HG02623 (cell line): ENCODE results near the gene C1QTNF4.
"Not testable (repeated sequence)": the region's sequence is repeated elsewhere in the genome, so short reads cannot be mapped to it uniquely, and the experiment has no call there.

Source experiments
- ATAC-seq: cut with Tn5 transposase; IDR thresholded peaks from one replicate; pipeline ENCODE4 v1.9.1; 2021; ENCODE audit warnings: moderate library complexity; ENCODE audit not compliant: unreplicated experiment

C1QTNF4 gene

GRCh38 chr11:47593934-47594855 lies at the start of gene C1QTNF4:
Gene C1QTNF4 (minus strand): TSS chr11:47594411. CDS start chr11:47590810, 3,601 bp downstream.
- ATAC-seq: no peak

GRCh38 chr11:47642099-47642855 lies 48.1 kb upstream of the C1QTNF4 start, which contains the start of gene MTCH2:
Gene MTCH2 (minus strand): TSS chr11:47642559. CDS start chr11:47642465, 94 bp downstream.
- peak; percentile 88 for ATAC-seq

DNA sequence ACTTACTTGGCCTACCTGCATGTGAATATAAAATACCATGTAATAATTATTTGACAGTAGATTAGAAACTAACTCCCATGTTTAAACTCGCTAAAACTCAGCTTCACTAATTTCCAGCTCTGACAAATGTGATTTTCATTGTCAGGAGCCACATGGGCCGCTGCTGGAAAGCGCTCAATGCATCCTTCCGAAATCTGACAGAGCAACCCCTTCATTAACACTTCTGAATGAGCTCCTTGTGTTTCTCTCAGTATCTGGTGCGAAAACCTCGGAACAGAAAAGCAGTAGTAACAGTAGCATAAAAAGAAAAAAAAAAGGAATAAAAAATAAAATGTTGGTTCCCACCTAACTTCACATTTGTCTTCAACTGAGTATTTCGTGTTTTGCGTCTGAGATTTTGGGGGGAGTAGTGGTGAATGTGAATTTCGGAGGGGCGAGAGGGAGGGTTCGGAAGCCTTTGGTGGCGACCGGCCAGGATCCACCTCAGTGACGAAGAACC lies 47.4 kb upstream of the C1QTNF4 start:
- ATAC-seq: no peak

GRCh38 chr11:47640506-47640905 lies 46.3 kb upstream of the C1QTNF4 start:
- not testable (repeated sequence) for ATAC-seq

GRCh38 chr11:47636331-47636730 lies 42.1 kb upstream of the C1QTNF4 start:
- not testable (repeated sequence) for ATAC-seq

GRCh38 chr11:47631473-47631872 lies 37.3 kb upstream of the C1QTNF4 start:
- no peak for ATAC-seq

DNA sequence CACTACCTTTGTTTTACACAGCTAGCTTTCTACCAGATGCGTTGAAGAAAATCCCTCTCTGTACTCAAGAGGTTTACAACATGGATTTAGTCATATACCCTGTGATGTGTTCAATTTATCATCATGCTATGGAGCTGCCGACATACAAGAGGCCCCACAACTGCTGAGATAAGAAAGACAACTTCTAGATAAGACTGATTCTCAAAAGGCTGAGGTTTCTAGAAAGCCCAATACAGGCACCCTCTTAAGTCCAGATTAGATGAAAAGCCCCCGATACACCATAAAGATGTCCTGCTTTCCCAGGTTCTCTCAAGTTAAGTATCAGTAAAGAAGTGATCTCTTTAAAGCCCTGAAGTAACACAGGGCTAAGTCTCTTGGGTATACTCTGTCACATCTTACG lies 33.8 kb upstream of the C1QTNF4 start:
- ATAC-seq: no peak

GRCh38 chr11:47626234-47626633 lies 32.0 kb upstream of the C1QTNF4 start:
- no peak for ATAC-seq

DNA sequence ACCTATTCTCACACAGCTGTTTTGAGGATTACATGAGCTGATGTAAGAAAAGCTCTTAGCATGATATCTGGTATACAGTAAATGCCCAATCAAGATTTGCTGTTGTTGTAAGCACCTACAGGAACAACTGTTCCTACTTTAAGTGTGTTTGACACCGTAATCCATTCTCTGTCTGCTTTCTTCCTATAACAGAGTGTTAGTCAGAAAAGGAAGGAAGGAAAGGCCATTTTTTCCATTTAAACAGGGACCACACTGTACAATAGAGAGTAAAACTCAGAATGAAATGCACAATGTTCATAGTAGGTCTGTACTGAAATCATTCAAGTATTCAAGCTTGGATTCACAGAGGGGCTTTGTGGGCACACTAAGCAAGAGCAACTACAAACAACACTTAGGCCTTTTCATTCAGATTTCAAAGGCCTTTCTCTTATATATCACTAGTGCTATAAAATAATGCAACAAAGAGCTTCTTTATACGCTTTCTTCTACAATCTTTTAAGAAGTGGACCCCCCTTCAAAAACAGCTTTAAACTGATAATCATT lies 26.7 kb upstream of the C1QTNF4 start:
- ATAC-seq: no peak

DNA sequence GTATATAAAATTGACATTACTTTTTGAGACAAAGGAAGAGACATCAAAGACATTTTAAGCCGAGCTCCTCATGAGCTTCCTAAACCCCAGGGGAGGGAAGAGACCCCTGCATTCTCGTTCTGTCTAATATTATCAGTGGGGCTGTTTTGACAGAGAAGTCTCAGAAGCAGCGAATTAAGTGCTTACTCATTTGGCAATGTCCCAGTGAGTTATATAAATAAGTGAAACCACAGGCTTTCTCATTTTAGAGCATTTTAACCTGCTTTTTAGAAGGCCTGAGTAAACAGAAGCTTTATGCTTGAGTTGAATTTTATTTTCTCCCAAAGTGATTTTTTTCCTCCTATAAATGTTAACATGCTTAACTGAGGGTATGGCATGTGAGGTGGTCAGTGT lies 23.2 kb upstream of the C1QTNF4 start:
- ATAC-seq: no peak

GRCh38 chr11:47616726-47617416 lies 22.7 kb upstream of the C1QTNF4 start:
- ATAC-seq: no peak

DNA sequence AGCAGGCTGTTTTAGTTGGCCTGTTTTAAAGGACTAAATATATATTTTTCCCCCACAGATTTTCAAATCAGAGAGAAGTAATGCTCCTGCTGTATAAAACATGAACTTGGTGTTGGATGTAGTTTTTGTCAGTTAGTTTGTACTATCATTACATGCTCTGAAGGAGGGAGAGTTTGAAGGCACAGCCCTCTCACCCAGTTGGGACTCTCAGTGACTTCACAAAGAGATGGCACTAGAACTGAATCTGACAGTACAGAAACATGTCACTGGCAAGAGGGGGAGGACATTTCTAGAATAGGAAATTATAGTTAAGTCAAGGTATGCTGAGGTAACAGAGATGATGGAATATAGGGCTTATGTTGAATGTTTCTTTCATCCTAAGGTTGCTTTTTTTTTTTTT lies 21.0 kb upstream of the C1QTNF4 start:
- no peak for ATAC-seq

GRCh38 chr11:47611348-47611794 lies 17.2 kb upstream of the C1QTNF4 start:
- peak; percentile 79 for ATAC-seq

DNA sequence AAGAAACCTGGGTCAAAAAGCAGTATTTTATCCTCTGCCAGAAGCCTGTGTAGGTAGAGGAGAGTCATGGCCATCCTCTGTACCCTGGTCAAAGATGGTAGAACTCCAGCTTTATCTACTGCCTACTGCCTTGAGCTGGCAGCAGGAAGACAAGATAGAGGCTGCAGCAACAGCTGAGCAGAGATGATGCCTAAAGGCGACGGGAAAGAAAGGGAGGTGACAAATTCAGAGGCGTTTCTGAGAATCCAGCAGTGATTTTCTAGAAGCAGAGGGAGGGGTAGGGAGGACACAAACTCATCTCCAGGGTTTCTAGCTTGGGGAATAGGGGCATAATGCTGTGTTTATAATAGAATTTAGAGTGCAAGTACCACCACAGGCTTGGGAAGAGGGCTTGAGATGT lies 15.5 kb upstream of the C1QTNF4 start:
- no peak for ATAC-seq

GRCh38 chr11:47607380-47607779 lies 13.2 kb upstream of the C1QTNF4 start:
- no peak for ATAC-seq

- no peak for ATAC-seq
These were observed 12.5 kb upstream of the C1QTNF4 start for GRCh38 chr11:47606731-47607130.

- ATAC-seq: no peak
These were observed 11.7 kb upstream of the C1QTNF4 start for GRCh38 chr11:47605921-47606320.

DNA sequence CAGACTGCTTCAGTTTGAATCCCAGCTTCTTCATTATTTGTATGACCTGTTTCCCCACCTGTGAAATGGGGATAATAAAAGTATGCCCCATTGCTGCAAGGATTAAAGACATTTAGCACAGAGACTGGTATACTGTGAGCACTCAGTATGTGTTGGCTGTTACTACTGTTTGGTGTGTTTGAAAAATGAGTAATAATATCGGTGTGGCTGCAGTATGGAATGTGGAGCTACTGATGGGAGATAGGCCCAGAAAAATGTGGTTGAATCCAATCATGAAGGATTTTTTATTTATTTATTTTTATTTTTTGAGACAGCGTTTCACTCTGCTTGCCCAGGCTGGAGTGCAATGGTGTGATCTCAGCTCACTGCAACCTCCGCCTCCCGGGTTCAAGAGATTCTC lies 9.1 kb upstream of the C1QTNF4 start:
- ATAC-seq: no peak

DNA sequence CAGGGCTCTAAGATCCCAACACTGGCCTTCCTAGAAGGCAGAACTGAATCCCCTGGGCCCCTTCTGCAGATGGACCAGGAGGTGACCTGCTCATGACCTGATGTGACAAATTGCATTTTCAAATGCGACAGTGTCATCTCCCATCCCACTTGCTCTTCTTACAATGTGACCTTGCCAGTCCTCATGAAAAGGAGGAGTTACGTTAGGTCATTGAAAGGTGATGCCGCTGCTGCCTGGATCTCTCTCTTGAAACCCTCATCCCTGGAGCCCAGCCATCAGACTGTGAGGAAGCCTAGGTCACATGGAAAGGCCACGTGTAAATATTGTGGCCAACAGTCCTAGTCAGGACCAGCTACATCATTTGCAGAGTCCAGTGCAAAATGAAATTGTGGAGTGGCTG lies 5.7 kb upstream of the C1QTNF4 start:
- ATAC-seq: no peak

GRCh38 chr11:47595967-47596366 lies 1.8 kb upstream of the C1QTNF4 start:
- ATAC-seq: no peak

DNA sequence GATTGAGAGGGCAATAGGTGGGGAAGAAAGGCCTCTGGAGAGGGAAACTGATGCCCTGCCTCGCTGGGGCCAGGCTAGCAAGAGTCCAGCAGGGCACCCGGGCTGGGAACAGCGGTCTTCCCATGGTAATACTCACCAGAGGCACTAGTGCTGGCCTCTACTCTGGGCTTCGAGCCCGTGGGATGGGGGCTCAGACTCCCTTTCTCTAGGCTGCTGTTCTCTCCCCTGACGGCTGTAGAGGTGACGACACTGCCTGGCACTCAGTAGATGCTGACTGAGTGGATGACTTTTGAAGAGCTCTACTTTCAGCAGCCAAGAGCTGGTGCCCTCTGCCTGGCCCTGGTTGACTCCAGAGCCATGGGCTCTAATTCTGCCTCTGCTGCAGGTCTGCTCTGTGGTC lies 818 bp upstream of the C1QTNF4 start:
- ATAC-seq: no peak
